ENCODE results near the gene CLNK.

The CLNK gene

GRCh38 chr4:10521424-10521823, 163.1 kb downstream of the CLNK start:
- DNase-seq (ENCODE audit: low read depth): no peak

- no peak for DNase-seq (ENCODE audit: low read depth)
These were observed 174.8 kb downstream of the CLNK start for GRCh38 chr4:10509733-10510132.

GRCh38 chr4:10506077-10506476, 178.5 kb downstream of the CLNK start:
- DNase-seq (ENCODE audit: low read depth): no peak

GRCh38 chr4:10504570-10505179, 179.9 kb downstream of the CLNK start:
- no peak for DNase-seq (ENCODE audit: low read depth)

- no peak for DNase-seq (ENCODE audit: low read depth)
These were observed 181.9 kb downstream of the CLNK start for GRCh38 chr4:10502717-10503116.

GRCh38 chr4:10500776-10501175, 183.8 kb downstream of the CLNK start:
- DNase-seq (ENCODE audit: low read depth): no peak

GRCh38 chr4:10496200-10496599, 188.4 kb downstream of the CLNK start:
- DNase-seq (ENCODE audit: low read depth): no peak

GRCh38 chr4:10495651-10496050, 188.9 kb downstream of the CLNK start:
- DNase-seq (ENCODE audit: low read depth): no peak

- no peak for DNase-seq (ENCODE audit: low read depth)
These were observed 192.1 kb downstream of the CLNK start for GRCh38 chr4:10492464-10492863.

GRCh38 chr4:10491401-10491800, 193.2 kb downstream of the CLNK start:
- no peak for DNase-seq (ENCODE audit: low read depth)

GRCh38 chr4:10490996-10491395, 193.6 kb downstream of the CLNK start:
- DNase-seq (ENCODE audit: low read depth): no peak

GRCh38 chr4:10482913-10483312, 201.7 kb downstream of the CLNK start:
- DNase-seq (ENCODE audit: low read depth): no peak

- DNase-seq (ENCODE audit: low read depth): no peak
These were observed 204.0 kb downstream of the CLNK start for GRCh38 chr4:10480616-10481015.

- DNase-seq (ENCODE audit: low read depth): no peak
These were observed 205.9 kb downstream of the CLNK start for GRCh38 chr4:10478621-10479020.

- DNase-seq (ENCODE audit: low read depth): no peak
These were observed 214.1 kb downstream of the CLNK start for GRCh38 chr4:10470505-10470904.

GRCh38 chr4:10466161-10466560, 218.4 kb downstream of the CLNK start:
- no peak for DNase-seq (ENCODE audit: low read depth)

GRCh38 chr4:10462876-10463275, 221.7 kb downstream of the CLNK start:
- DNase-seq (ENCODE audit: low read depth): no peak

- no peak for DNase-seq (ENCODE audit: low read depth)
These were observed 222.6 kb downstream of the CLNK start for GRCh38 chr4:10461850-10462400.

- peak; percentile 61 for DNase-seq (ENCODE audit: low read depth)
These were observed 223.3 kb downstream of the CLNK start for GRCh38 chr4:10461091-10461849.

- no peak for DNase-seq (ENCODE audit: low read depth)
These were observed 224.1 kb downstream of the CLNK start for GRCh38 chr4:10460313-10461047.

- no peak for DNase-seq (ENCODE audit: low read depth)
These were observed 225.3 kb downstream of the CLNK start for GRCh38 chr4:10459305-10459704.

GRCh38 chr4:10458177-10458576, 226.4 kb downstream of the CLNK start:
- DNase-seq (ENCODE audit: low read depth): no peak

- peak; percentile 77 for DNase-seq (ENCODE audit: low read depth)
These were observed 227.2 kb downstream of the CLNK start, which contains the start of gene ZNF518B for GRCh38 chr4:10457255-10457801. TSS of gene ZNF518B (minus strand) at chr4:10457426. CDS start at chr4:10446328, 11,098 bp downstream.

Data from activated T-cell treated with anti-CD3 and anti-CD28 coated beads for 1 hour (primary cell).